Body of pancreas (tissue), 4 donors: ENCODE results near the gene ZNF497.

Experiments
- CTCF ChIP-seq, 7 experiments: fragments of 450-650 bp in 4 of 7; fragments of 200-600 bp in 3 of 7; sonication (generic) in 3 of 7; IDR thresholded peaks; one replicate each; pipeline ENCODE4 v1.5.1; 2016 to 2019; ENCODE audit warnings: antibody characterized with exemption in 7 of 7
- POLR2A ChIP-seq, 3 donors: fragments of 450-650 bp; IDR thresholded peaks; one replicate each; pipeline ENCODE4 v1.6.1; 2016; ENCODE audit warnings: antibody characterized with exemption in 3 of 3, mild to moderate bottlenecking in 2 of 3

- TF ChIP-seq CTCF (IDR thresholded peaks at IDR 0.05): no peak
- TF ChIP-seq POLR2A (IDR thresholded peaks at IDR 0.05): no peak
These were observed 665 bp downstream of the ZNF497 start for GRCh38 chr19:58361900-58362271.
